Kidney (tissue), 14 donors: ENCODE results near the gene CFAP221. TPM values are rescaled to one million over a fixed set of nuclear protein-coding genes. Genes with fewer than 3 reads are reported as not detected.

Experiments
- DNase-seq, 5 donors: peaks; one replicate each; pipeline ENCODE4 v3.0.0-alpha.2; 2013 to 2020
- FAIRE-seq: peaks from 2 replicates; lab custom pipeline; 2012; peaks lifted over from hg19 to GRCh38; lab: Jason Lieb, UNC
- H3K27ac ChIP-seq, 2 donors: one replicate each; pipeline ENCODE4 v1.7.0; 2013; ENCODE audit warnings: low read depth in 2 of 2, low read length in 2 of 2, inconsistent platforms in 1 of 2
- H3K27me3 ChIP-seq: one replicate; pipeline ENCODE4 v1.7.1; 2013; ENCODE audit warnings: low read length, inconsistent platforms; ENCODE audit not compliant: control insufficient read depth, insufficient read depth
- H3K36me3 ChIP-seq, 3 donors: one replicate each; pipeline versions ENCODE4 v1.7.0 to v1.7.1; 2013; ENCODE audit warnings: low read length in 3 of 3, control low read depth in 1 of 3, inconsistent platforms in 1 of 3; ENCODE audit not compliant: insufficient read depth in 3 of 3, control insufficient read depth in 2 of 3
- H3K4me1 ChIP-seq, 3 donors: one replicate each; pipeline versions ENCODE4 v1.7.0 to v1.7.1; 2013; ENCODE audit warnings: low read length in 3 of 3, inconsistent platforms in 1 of 3, low read depth in 1 of 3; ENCODE audit not compliant: control insufficient read depth in 2 of 3, insufficient read depth in 2 of 3
- H3K4me3 ChIP-seq, 3 donors: one replicate each; pipeline versions ENCODE4 v1.7.0 to v1.8.1; 2013; ENCODE audit warnings: low read length in 3 of 3, control low read depth in 1 of 3, inconsistent platforms in 1 of 3
- H3K9ac ChIP-seq, 3 donors: one replicate each; pipeline versions ENCODE4 v1.7.0 to v1.7.1; 2013; ENCODE audit warnings: low read length in 3 of 3, control low read depth in 1 of 3, inconsistent platforms in 1 of 3
- H3K9me3 ChIP-seq, 3 donors: one replicate each; pipeline versions ENCODE4 v1.7.0 to v1.7.1; 2013; ENCODE audit warnings: low read length in 3 of 3, control low read depth in 1 of 3, inconsistent platforms in 1 of 3; ENCODE audit not compliant: control insufficient read depth in 2 of 3, insufficient read depth in 1 of 3
- intact Hi-C: fragments of 100-400 bp; cut with DNase I; formaldehyde crosslinking; loops from one replicate; pipeline ENCODE4 v1.11.1; 2022
- polyA plus RNA-seq: library from polyadenylated mRNA; stranded (reverse); fragments of 350-450 nt; fragmentation: Illumina TruSeq; extraction: RNeasy Lipid Tissue Mini Kit (QIAGEN cat#74804); gene quantifications from one replicate; pipeline ENCODE4 v1.2.3, GENCODE V29; 2014; ENCODE audit warnings: low read depth, low replicate concordance; ENCODE audit not compliant: insufficient read depth
- total RNA-seq: library from RNA; stranded (reverse); fragmentation: NEBNext Ultra II Directional; extraction: Animal tissue kit (Norgen Biotek cat#: 25700); gene quantifications from one replicate; pipeline ENCODE4 v1.2.1, GENCODE V29; 2021
- TF ChIP-seq, protein P1 (sequence below): IDR thresholded peaks from 3 replicates; pipeline ENCODE4 v1.5.1; 2012; ENCODE audit warnings: mild to moderate bottlenecking, moderate library complexity, borderline replicate concordance; ENCODE audit not compliant: insufficient read depth; ENCODE audit errors: extremely low read depth
- donor health status: control.
- donor health status: control.
- donor health status: control.
- donor health status: control.
- donor health status: control.
- donor health status: DM: yes; HTN: yes; CAD: no.
- donor health status: Normal renal cell carcinoma (clear cell type).

The CFAP221 gene
- total and polyA plus RNA-seq, 2 donors from 2014 or later: 15.9 to 58.7 TPM

DNA sequence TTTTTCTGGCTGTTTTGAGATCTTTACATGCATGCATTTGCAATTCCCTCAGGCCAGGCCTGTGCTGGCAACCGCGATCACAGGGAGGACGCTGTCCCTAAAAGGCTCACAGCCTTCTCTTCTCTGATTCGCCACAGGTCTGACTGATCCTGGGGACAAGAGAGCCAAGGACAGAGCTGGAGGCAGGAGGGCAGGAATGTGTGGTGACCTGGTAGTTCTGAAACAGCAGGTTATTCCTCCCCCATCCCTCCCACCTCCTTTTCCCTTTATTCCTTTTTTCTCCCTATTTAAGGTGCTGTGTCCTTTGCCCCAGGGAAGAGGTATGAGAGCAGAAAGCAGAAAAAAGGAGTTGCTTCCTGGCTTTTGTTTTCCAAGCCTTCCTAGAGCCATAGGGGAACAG, 156.6 kb downstream of the CFAP221 start:
- no peak for FAIRE-seq
- no peak overlapping the region for H3K9ac ChIP-seq
- H3K36me3 ChIP-seq: no peaks in the 10 kb centered on the region
- peaks cover 0 to 4% (median 0%) of the 10 kb centered on the region in 3 donors for H3K9me3 ChIP-seq
- H3K4me3 ChIP-seq: no peak overlapping the region
- TF ChIP-seq, protein P1, sequence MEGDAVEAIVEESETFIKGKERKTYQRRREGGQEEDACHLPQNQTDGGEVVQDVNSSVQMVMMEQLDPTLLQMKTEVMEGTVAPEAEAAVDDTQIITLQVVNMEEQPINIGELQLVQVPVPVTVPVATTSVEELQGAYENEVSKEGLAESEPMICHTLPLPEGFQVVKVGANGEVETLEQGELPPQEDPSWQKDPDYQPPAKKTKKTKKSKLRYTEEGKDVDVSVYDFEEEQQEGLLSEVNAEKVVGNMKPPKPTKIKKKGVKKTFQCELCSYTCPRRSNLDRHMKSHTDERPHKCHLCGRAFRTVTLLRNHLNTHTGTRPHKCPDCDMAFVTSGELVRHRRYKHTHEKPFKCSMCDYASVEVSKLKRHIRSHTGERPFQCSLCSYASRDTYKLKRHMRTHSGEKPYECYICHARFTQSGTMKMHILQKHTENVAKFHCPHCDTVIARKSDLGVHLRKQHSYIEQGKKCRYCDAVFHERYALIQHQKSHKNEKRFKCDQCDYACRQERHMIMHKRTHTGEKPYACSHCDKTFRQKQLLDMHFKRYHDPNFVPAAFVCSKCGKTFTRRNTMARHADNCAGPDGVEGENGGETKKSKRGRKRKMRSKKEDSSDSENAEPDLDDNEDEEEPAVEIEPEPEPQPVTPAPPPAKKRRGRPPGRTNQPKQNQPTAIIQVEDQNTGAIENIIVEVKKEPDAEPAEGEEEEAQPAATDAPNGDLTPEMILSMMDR: no peak
- no peaks in the 10 kb centered on the region for H3K27me3 ChIP-seq
- intact Hi-C loops: no loop called here
- no peak for DNase-seq
- H3K4me1 ChIP-seq: peaks cover 0 to 2% (median 0%) of the 10 kb centered on the region in 3 donors
- peak overlapping the region in 1 of 2 donors; percentile 3 for H3K27ac ChIP-seq

DNA sequence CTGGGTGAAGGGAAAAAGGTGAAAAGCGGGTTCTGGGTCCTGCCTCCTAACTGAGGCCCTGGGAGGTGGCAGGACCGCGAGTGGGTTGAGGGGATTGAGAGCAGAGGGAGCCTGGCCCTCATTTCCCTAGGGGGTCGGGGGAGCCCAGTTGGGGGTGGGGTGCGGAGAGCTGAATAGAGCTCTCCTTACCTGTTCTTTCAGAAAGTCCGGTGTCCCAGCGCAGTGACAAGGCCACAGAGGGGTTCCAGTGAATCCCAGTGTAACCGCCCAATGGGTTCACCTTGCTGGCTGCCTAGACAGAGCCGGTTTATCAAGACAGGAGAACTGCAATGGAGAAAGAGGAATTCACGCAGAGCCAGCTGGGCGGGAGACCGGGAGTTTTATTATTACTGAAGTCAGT, 157.1 kb downstream of the CFAP221 start:
- Histone ChIP-seq H3K27me3 (no peaks in the 10 kb centered on the region), H3K9me3 (peaks cover 0 to 4% (median 0%) of the 10 kb centered on the region in 3 donors), H3K4me3 (no peak overlapping the region), H3K4me1 (peaks cover 0 to 2% (median 0%) of the 10 kb centered on the region in 3 donors), H3K9ac (no peak overlapping the region), H3K27ac (peak overlapping the region in 1 of 2 donors; percentile 3), H3K36me3 (no peaks in the 10 kb centered on the region)
- intact Hi-C loops: no loop called here
- FAIRE-seq (no peak), DNase-seq (no peak)
- TF ChIP-seq, protein P1: no peak

DNA sequence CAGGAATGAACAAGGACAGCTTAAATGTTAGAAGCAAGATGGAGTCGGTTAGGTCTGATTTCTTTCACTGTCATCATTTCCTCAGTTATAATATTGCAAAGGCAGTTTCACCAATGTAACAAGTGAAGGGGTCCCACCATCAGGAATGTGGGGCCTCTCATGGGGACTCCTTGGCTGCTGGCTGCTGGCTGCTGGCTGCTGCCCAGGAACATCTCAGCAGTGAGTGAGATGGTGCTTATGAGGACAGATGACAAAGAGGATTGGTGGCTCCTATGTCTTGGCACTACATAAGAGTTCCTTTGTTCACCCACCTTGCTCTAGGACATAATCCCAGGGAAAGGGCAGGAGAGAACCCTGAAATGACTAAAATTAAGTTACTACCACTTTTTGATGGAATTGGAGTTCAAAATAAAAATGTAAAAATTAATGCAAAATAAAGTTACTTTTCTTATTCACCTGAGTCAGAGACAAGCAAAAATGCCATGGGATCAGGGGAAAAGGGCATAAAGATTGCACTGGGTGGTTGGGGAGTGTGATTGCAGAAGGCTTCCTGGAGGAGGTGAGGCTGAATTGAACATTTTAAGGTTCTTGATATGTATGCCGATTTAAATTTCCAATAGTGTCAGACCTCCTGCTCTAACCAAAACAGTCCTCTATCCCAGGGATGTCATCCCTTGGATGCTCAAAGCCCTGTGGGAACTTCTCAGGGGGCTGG, 158.1 kb downstream of the CFAP221 start:
- Histone ChIP-seq H3K36me3 (no peaks in the 10 kb centered on the region), H3K4me3 (no peak overlapping the region), H3K9ac (no peak overlapping the region), H3K27me3 (no peaks in the 10 kb centered on the region), H3K27ac (no peak overlapping the region), H3K9me3 (peaks cover 0 to 4% (median 0%) of the 10 kb centered on the region in 3 donors), H3K4me1 (no peaks in the 10 kb centered on the region)
- TF ChIP-seq, protein P1: no peak
- intact Hi-C loops: no loop called here
- FAIRE-seq (no peak), DNase-seq (no peak)
